Pancreas (tissue), 10 donors: ENCODE measurements around the gene FNDC3B. TPM values are rescaled to one million over a fixed set of nuclear protein-coding genes. Genes with fewer than 3 reads are reported as not detected.
A peak's percentile ranks its signal among the peaks of the same experiment; 100 is the strongest.

ENCODE experiments used
- ATAC-seq, 4 donors: fragments of 200-7000 bp; cut with Tn5 transposase; one replicate each; pipeline versions ENCODE4 v1.8.0 to v1.9.1; 2020; ENCODE audit warnings: mild to moderate bottlenecking in 4 of 4, moderate library complexity in 4 of 4
- DNase-seq, 6 donors: peaks; one replicate each; pipeline ENCODE4 v3.0.0-alpha.2; 2020
- FAIRE-seq: peaks from 2 replicates; lab custom pipeline; 2012; peaks lifted over from hg19 to GRCh38; lab: Jason Lieb, UNC
- H3K27ac ChIP-seq, 4 donors: fragments of 200-600 bp; sonication (generic); 1 replicate in 3 of 4; 2 replicates in 1 of 4; pipeline versions ENCODE4 v1.5.0 to v1.8.0; 2020
- H3K27me3 ChIP-seq, 4 donors: fragments of 200-600 bp; one replicate each; pipeline ENCODE4 v1.8.0; 2021
- H3K36me3 ChIP-seq, 3 donors: fragments of 200-600 bp; sonication (generic) in 1 of 3; one replicate each; pipeline versions ENCODE4 v1.5.0 to v1.8.0; 2020 to 2021
- H3K4me1 ChIP-seq, 3 donors: fragments of 200-600 bp; one replicate each; pipeline ENCODE4 v1.8.0; 2021
- H3K4me3 ChIP-seq, 4 donors: fragments of 200-600 bp; sonication (generic) in 2 of 4; one replicate each; pipeline versions ENCODE4 v1.5.0 to v1.8.0; 2020 to 2021
- H3K9me3 ChIP-seq, 4 donors: fragments of 200-600 bp; one replicate each; pipeline ENCODE4 v1.8.0; 2021
- CTCF ChIP-seq, 4 donors: fragments of 200-600 bp; sonication (generic) in 3 of 4; IDR thresholded peaks; one replicate each; pipeline versions ENCODE4 v1.5.0 to v1.8.0; 2021; ENCODE audit warnings: antibody characterized with exemption in 4 of 4
- WGBS, 2 donors: extraction: QIAGEN DNeasy Blood & Tissue Kit; methylation state at CpG; one replicate each; pipeline ENCODE4 v1.1.7; 2013; 5-methylcytosine and 5-hydroxymethylcytosine counted together
- intact Hi-C, 3 donors: fragments of 100-400 bp; cut with DNase I; formaldehyde crosslinking; loops; one replicate each; pipeline versions ENCODE4 v1.11.1 to v1.14.2; 2022
- polyA plus RNA-seq, 2 donors: library from polyadenylated mRNA; stranded (reverse); fragments of 200-250 nt; gene quantifications; one replicate each; pipeline ENCODE4 v1.2.3, GENCODE V29; 2013
- total RNA-seq, 6 donors: library from RNA; stranded (reverse); fragmentation: NEBNext Ultra II Directional in 4 of 6; extraction: Animal tissue kit (Norgen Biotek cat#: 25700) in 4 of 6; gene quantifications; one replicate each; pipeline versions ENCODE4 v1.2.1 to v1.2.4, GENCODE V29; 2021 to 2023
- donor health status: healthy with polysubstance abuse.
- donor health status: DM: no; HTN: no; CAD: no; lungs with moderate emphysema.
- donor health status: DM: no; HTN: no; CAD: no.
- donor health status: control.
- donor health status: control.
- donor health status: Bipolar disorder and iron deficiency.
- donor health status: DM: yes; HTN: yes; CAD: no.
- donor health status: DM: no; HTN: no; CAD: no.
- donor health status: DM: no; HTN: no; CAD: no.
- donor health status: DM: yes; HTN: yes; CAD: no.

The FNDC3B gene
- total and polyA plus RNA-seq, 8 donors, result 9.3 to 126 (median 73.2) TPM

- no peaks in the 10 kb centered on the region for H3K36me3 ChIP-seq
- H3K9me3 ChIP-seq, result no peaks in the 10 kb centered on the region
- H3K27ac ChIP-seq, result peak overlapping the region in 3 of 4 donors; percentile 41 to 79 (median 77)
- H3K4me3 ChIP-seq, result no peak overlapping the region
- peaks cover 52 to 80% (median 53%) of the 10 kb centered on the region in 3 donors for H3K4me1 ChIP-seq
- H3K27me3 ChIP-seq, result no peaks in the 10 kb centered on the region
- ATAC-seq, result no peak
- intact Hi-C loops, result no loop called here
- TF ChIP-seq CTCF (IDR thresholded peaks at IDR 0.05), result no peak
- no peak for FAIRE-seq
- 38 to 43% methylated on average over 3 of the region's 3 CpGs for WGBS, 2 donors
- DNase-seq, result no peak
Observed at GRCh38 chr3:172139528-172140276, 100.3 kb downstream of the FNDC3B start.

- Histone ChIP-seq H3K27ac (peak overlapping the region; percentile 14 to 79 (median 59)), H3K36me3 (no peaks in the 10 kb centered on the region), H3K27me3 (no peaks in the 10 kb centered on the region), H3K4me3 (no peak overlapping the region), H3K9me3 (no peaks in the 10 kb centered on the region), H3K4me1 (peaks cover 52 to 71% (median 53%) of the 10 kb centered on the region in 3 donors)
- DNase-seq (peak in 3 of 6 donors; percentile 55 to 67 (median 59)), FAIRE-seq (no peak), ATAC-seq (peak; percentile 65 to 83 (median 76))
- TF ChIP-seq CTCF (IDR thresholded peaks at IDR 0.05), result no peak
- intact Hi-C loops, result no loop called here
- WGBS, 2 donors, result 13 to 17% methylated on average over 7 of the region's 7 CpGs
Observed at GRCh38 chr3:172140499-172141391, 101.4 kb downstream of the FNDC3B start.

GRCh38 chr3:172142051-172142863 lies 102.9 kb downstream of the FNDC3B start:
- WGBS, 2 donors, result 73 to 78% methylated on average over 8 of the region's 8 CpGs
- Histone ChIP-seq H3K27me3 (no peaks in the 10 kb centered on the region), H3K4me1 (peaks cover 51 to 62% (median 52%) of the 10 kb centered on the region in 3 donors), H3K4me3 (no peak overlapping the region), H3K36me3 (no peaks in the 10 kb centered on the region), H3K27ac (peak overlapping the region in 2 of 4 donors; percentile 57 to 77), H3K9me3 (no peaks in the 10 kb centered on the region)
- intact Hi-C loops, result no loop called here
- no peak for ATAC-seq
- DNase-seq, result no peak
- TF ChIP-seq CTCF (IDR thresholded peaks at IDR 0.05), result no peak
- FAIRE-seq, result no peak

GRCh38 chr3:172142864-172143451 lies 103.6 kb downstream of the FNDC3B start:
- H3K36me3 ChIP-seq, result no peaks in the 10 kb centered on the region
- 86 to 95% methylated on average over 2 of the region's 2 CpGs for WGBS, 2 donors
- FAIRE-seq, result no peak
- H3K27me3 ChIP-seq, result no peaks in the 10 kb centered on the region
- intact Hi-C loops, result no loop called here
- H3K4me1 ChIP-seq, result peaks cover 47 to 57% (median 47%) of the 10 kb centered on the region in 3 donors
- no peak for TF ChIP-seq CTCF (IDR thresholded peaks at IDR 0.05)
- DNase-seq, result no peak
- no peak overlapping the region for H3K4me3 ChIP-seq
- no peaks in the 10 kb centered on the region for H3K9me3 ChIP-seq
- no peak for ATAC-seq
- H3K27ac ChIP-seq, result peak overlapping the region in 2 of 4 donors; percentile 57 to 77
